Activated naive CD8-positive, alpha-beta T cell (primary cell): ENCODE measurements around the gene RAPGEF5.

Experiments used
- H3K27ac Mint-ChIP-seq: one replicate; pipeline ENCODE4 v1.8.0; 2021; ENCODE audit warnings: mixed read lengths
- H3K27me3 Mint-ChIP-seq: one replicate; pipeline ENCODE4 v1.8.0; 2021; ENCODE audit warnings: mixed read lengths
- H3K36me3 Mint-ChIP-seq: one replicate; pipeline ENCODE4 v1.8.0; 2021; ENCODE audit warnings: mixed read lengths
- H3K4me1 Mint-ChIP-seq: one replicate; pipeline ENCODE4 v1.8.0; 2021; ENCODE audit warnings: low read depth, mixed read lengths
- H3K4me3 Mint-ChIP-seq: one replicate; pipeline ENCODE4 v1.8.0; 2021; ENCODE audit warnings: mild to moderate bottlenecking, mixed read lengths
- H3K9me3 Mint-ChIP-seq: one replicate; pipeline ENCODE4 v1.8.0; 2021; ENCODE audit warnings: low read depth, mixed read lengths

The RAPGEF5 gene

DNA sequence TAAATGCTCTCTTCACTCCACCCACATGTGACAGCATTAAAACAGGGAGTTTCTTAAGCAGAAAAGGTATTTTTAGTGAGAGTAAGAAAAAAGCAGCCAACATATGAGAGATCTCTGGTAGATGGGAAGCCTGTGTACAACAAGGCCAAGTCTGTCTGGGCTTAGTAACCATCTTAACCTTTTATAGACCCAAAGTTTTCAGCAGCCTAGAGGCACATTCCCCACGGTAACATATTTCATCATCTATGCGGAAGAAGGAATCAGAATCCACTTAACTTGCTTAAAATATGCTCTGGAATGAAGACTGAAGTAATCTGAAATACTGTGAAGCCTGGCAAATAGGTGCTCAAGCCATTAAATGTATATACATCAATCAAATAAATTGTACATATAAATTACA is 127.8 kb downstream of the RAPGEF5 start:
- H3K27me3 Mint-ChIP-seq = peaks cover 3% of the 10 kb centered on the region
- no peaks in the 10 kb centered on the region for H3K36me3 Mint-ChIP-seq
- no peak overlapping the region for H3K4me3 Mint-ChIP-seq
- H3K4me1 Mint-ChIP-seq = no peaks in the 10 kb centered on the region
- no peak overlapping the region for H3K27ac Mint-ChIP-seq
- no peaks in the 10 kb centered on the region for H3K9me3 Mint-ChIP-seq

DNA sequence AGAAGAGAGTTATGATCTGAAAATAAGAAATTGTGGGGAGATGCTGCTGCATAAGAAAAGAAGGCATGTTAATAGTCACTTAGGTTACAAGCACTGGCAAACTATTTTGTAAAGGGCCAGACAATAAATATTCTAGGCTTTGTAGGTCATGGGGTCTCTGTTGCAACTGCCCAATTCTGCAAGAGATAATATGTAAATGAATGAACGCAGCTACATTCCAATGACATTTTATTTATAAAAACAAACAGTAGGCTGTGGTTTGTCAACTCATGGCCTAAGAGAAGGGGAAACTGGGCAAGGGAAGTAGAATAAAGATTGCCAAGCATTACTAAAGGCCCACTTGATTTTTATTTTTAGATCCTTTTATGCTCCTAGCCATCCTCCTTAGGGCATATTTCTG is 133.1 kb downstream of the RAPGEF5 start:
- H3K36me3 Mint-ChIP-seq = no peaks in the 10 kb centered on the region
- H3K4me3 Mint-ChIP-seq = no peak overlapping the region
- peaks cover 5% of the 10 kb centered on the region for H3K9me3 Mint-ChIP-seq
- H3K27ac Mint-ChIP-seq = no peak overlapping the region
- no peaks in the 10 kb centered on the region for H3K27me3 Mint-ChIP-seq
- H3K4me1 Mint-ChIP-seq = no peaks in the 10 kb centered on the region

DNA sequence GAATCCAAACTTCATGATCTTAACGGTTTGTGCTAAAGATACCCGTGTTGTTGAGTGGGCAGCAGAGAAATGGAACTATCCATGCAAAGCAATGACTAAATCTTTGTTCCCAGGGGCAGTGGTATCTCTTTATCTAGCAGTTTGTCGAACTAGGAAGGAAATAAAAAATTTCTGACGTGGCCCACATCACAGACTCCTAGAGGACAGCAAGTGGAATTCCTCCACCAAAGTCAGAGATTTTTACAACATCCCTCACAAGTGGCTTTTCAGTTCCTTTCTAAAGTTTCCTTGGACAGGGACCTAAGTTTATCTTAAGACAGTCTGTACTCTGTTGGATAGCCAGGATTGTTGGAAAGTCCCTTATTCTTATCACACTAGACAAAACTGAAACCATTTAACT is 136.0 kb downstream of the RAPGEF5 start:
- Mint-ChIP-seq H3K27me3 (peaks cover 4% of the 10 kb centered on the region), H3K4me1 (no peaks in the 10 kb centered on the region), H3K36me3 (no peaks in the 10 kb centered on the region), H3K9me3 (peaks cover 5% of the 10 kb centered on the region), H3K27ac (no peak overlapping the region), H3K4me3 (no peak overlapping the region)

GRCh38 chr7:22219739-22220493 is 137.0 kb downstream of the RAPGEF5 start:
- Mint-ChIP-seq H3K27me3 (peaks cover 5% of the 10 kb centered on the region), H3K27ac (no peak overlapping the region), H3K4me3 (no peak overlapping the region), H3K9me3 (peaks cover 5% of the 10 kb centered on the region), H3K4me1 (no peaks in the 10 kb centered on the region), H3K36me3 (no peaks in the 10 kb centered on the region)

DNA sequence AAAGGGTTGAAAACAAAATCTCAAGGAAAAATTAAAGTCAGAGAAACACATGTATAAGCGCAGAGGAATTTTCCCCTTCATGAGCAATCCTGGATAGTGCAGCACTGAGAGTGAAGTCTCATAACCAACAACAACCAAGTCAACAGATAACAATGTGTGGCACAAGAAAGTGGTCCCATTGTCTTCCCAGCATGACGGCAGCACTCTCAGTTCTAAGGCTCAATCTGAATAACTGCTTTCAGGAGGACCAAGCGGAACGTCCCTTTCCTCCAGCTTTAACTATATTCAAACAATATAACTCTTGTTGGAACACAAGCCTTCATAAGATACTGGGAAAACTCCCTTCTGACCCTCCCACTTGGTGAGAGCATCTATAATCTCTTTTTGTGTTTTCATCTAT is 137.9 kb downstream of the RAPGEF5 start:
- Mint-ChIP-seq H3K36me3 (no peaks in the 10 kb centered on the region), H3K4me1 (no peaks in the 10 kb centered on the region), H3K4me3 (no peak overlapping the region), H3K9me3 (peaks cover 5% of the 10 kb centered on the region), H3K27ac (no peak overlapping the region), H3K27me3 (peaks cover 5% of the 10 kb centered on the region)

DNA sequence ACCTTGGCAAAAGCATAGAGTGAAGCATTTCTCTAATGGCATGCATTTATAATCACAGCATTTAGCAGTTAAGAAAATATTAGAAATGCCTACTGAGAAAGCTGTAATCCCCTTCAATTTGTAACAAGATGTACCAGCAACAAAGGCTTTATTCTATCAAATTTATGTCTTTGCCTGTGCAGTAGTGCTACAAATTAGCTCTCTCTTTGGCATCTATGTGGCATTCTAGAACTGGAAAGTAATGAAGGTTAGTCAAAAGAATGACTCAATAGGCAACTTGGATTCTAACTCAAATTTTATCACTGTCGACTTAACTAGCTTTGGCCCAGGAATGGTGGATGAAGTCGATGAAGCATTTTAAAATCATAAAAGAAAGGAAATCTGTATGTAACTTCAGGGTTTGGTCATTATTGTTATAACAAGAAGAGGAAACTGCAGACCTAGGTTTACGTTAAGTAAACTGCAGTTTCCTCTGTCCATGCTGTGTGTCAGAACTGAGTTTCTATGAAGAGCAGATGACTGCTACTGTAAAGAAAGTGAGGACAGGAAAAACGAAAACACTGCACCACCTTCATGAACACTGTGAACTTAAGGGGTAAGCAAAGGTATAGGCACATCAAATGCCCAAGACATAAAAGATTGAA is 140.0 kb downstream of the RAPGEF5 start:
- H3K4me3 Mint-ChIP-seq = no peak overlapping the region
- H3K27ac Mint-ChIP-seq = no peak overlapping the region
- H3K27me3 Mint-ChIP-seq = peaks cover 9% of the 10 kb centered on the region
- peaks cover 5% of the 10 kb centered on the region for H3K9me3 Mint-ChIP-seq
- no peaks in the 10 kb centered on the region for H3K4me1 Mint-ChIP-seq
- no peaks in the 10 kb centered on the region for H3K36me3 Mint-ChIP-seq

GRCh38 chr7:22216309-22216708 is 140.6 kb downstream of the RAPGEF5 start:
- H3K27ac Mint-ChIP-seq = no peak overlapping the region
- no peaks in the 10 kb centered on the region for H3K36me3 Mint-ChIP-seq
- no peak overlapping the region for H3K4me3 Mint-ChIP-seq
- no peaks in the 10 kb centered on the region for H3K9me3 Mint-ChIP-seq
- no peaks in the 10 kb centered on the region for H3K4me1 Mint-ChIP-seq
- peaks cover 9% of the 10 kb centered on the region for H3K27me3 Mint-ChIP-seq

DNA sequence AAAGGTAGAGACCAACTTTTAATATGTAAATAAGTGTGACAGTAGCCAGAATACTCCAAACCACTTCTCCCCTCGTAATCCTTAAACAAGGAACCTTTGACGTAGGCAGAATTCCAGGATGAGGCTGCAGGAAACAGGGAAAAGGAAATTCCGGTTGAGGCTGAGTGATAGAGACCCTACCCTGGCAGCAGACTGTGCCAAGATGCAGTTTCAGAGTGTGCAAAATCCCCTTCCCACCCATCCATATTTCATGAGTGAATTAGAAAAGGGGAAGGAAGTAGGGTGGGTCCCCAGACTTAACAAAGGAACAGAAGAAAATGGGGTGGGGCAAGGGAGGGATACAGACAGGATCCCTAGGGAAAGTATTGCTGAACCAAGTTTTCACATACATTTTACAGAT is 143.0 kb downstream of the RAPGEF5 start:
- Mint-ChIP-seq H3K4me3 (no peak overlapping the region), H3K4me1 (no peaks in the 10 kb centered on the region), H3K36me3 (no peaks in the 10 kb centered on the region), H3K9me3 (no peaks in the 10 kb centered on the region), H3K27me3 (peaks cover 9% of the 10 kb centered on the region), H3K27ac (no peak overlapping the region)

DNA sequence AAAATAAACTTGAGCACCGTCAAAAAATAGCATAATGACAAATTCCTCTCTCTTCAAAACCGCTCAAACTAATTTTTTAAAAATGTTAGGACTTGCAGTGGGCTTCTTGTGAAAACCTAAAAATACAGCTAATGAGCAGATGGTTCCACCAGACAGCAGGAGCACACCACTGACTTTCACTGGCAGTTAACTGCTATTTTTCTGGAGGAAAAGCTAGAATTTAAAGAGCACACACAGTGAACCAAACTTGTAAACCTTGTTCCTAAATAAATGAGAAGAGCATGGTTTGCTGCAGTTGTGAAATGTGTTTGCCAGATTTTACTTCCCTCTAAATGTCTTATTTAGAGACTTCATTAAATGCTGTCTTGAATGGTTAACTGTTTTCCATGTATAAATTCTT is 143.9 kb downstream of the RAPGEF5 start:
- no peaks in the 10 kb centered on the region for H3K9me3 Mint-ChIP-seq
- H3K4me3 Mint-ChIP-seq = no peak overlapping the region
- no peaks in the 10 kb centered on the region for H3K4me1 Mint-ChIP-seq
- peaks cover 9% of the 10 kb centered on the region for H3K27me3 Mint-ChIP-seq
- H3K36me3 Mint-ChIP-seq = no peaks in the 10 kb centered on the region
- H3K27ac Mint-ChIP-seq = no peak overlapping the region

DNA sequence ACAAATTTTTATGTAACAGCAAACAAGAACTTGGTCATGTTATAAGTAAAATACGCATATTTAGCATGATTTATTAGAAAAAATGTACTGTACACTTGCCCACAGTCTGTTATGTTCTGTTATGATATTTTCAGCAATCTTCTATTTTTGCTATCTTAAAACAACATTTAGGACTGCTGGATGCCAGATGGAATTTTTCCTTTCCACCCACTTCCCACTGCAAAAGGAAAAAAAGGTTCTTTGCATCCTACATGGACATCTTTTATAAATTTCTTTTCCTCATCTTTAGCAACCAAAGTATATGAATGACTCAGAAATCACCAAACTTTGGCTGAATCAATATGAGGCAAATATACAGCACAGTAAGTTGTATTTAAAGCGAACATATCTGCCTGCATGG is 146.0 kb downstream of the RAPGEF5 start:
- Mint-ChIP-seq H3K9me3 (no peaks in the 10 kb centered on the region), H3K27me3 (peaks cover 4% of the 10 kb centered on the region), H3K4me1 (no peaks in the 10 kb centered on the region), H3K4me3 (no peak overlapping the region), H3K36me3 (no peaks in the 10 kb centered on the region), H3K27ac (no peak overlapping the region)

DNA sequence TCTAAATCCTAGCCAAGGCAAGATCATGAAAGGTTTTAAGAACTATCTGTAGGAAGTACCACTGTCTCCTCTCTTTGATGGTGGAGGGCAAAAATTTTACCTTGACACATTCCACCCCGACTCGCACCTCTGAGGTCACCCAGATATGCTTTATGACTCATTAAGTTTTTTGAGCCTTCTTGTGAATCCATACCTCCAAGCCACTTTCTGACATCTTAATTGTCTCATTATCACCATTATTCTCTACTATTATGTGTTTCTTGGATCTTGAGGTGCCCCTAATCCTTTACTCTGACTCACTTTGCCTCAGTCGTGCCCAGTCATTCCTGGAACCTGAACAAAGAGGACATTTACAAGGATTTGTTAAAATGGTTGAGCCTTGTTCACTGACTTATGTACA is 146.6 kb downstream of the RAPGEF5 start:
- H3K4me3 Mint-ChIP-seq = no peak overlapping the region
- no peak overlapping the region for H3K27ac Mint-ChIP-seq
- H3K4me1 Mint-ChIP-seq = no peaks in the 10 kb centered on the region
- H3K27me3 Mint-ChIP-seq = peaks cover 3% of the 10 kb centered on the region
- H3K9me3 Mint-ChIP-seq = no peaks in the 10 kb centered on the region
- H3K36me3 Mint-ChIP-seq = no peaks in the 10 kb centered on the region

GRCh38 chr7:22208799-22209198 is 148.2 kb downstream of the RAPGEF5 start:
- H3K36me3 Mint-ChIP-seq = no peaks in the 10 kb centered on the region
- no peak overlapping the region for H3K27ac Mint-ChIP-seq
- no peaks in the 10 kb centered on the region for H3K4me1 Mint-ChIP-seq
- no peak overlapping the region for H3K4me3 Mint-ChIP-seq
- H3K9me3 Mint-ChIP-seq = no peaks in the 10 kb centered on the region
- peaks cover 3% of the 10 kb centered on the region for H3K27me3 Mint-ChIP-seq

DNA sequence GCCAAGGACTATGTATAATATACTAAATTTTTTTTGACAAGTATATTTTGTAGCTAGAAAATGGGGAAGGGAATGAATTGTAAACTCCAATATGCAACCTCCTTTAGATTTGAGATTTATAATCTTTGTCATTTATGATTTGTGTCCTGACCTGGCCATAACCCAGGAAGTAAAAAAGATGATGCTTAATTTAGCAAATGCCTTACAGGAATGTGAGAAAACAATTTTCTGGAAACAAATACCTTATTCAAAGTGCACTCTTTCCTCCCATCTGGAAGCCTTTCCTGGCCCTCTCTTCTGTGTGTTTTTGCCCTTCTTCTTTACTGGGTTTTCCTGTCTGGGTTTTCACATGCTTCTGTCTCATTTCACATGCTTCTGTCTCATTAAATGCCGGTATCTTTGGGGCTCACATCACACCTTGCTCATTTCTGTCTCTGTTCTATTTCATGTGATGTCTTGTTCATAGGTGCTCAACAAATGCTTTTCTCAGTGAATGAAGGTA is 149.2 kb downstream of the RAPGEF5 start:
- peaks cover 3% of the 10 kb centered on the region for H3K27me3 Mint-ChIP-seq
- no peaks in the 10 kb centered on the region for H3K4me1 Mint-ChIP-seq
- no peaks in the 10 kb centered on the region for H3K9me3 Mint-ChIP-seq
- no peak overlapping the region for H3K4me3 Mint-ChIP-seq
- H3K27ac Mint-ChIP-seq = no peak overlapping the region
- no peaks in the 10 kb centered on the region for H3K36me3 Mint-ChIP-seq

DNA sequence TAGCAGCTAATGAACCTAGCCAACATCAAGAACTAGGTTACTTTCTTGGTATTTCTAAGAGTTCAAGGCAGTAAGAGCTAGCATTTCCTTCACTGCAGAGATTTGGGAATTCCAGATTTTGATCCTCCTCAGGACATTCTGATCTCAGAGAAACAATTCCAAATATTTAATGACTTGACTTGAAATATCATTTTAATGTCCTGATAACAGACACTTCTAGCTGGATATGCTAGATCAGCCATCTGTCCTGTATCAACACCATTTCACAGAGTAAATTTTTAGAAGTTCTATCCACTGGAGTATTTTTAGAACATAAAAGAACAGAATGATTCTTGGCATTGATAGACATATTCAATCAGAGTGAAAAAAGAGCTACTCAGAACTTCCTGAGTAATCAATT is 151.3 kb downstream of the RAPGEF5 start:
- Mint-ChIP-seq H3K9me3 (no peaks in the 10 kb centered on the region), H3K27me3 (no peaks in the 10 kb centered on the region), H3K4me3 (no peak overlapping the region), H3K36me3 (no peaks in the 10 kb centered on the region), H3K27ac (no peak overlapping the region), H3K4me1 (no peaks in the 10 kb centered on the region)

DNA sequence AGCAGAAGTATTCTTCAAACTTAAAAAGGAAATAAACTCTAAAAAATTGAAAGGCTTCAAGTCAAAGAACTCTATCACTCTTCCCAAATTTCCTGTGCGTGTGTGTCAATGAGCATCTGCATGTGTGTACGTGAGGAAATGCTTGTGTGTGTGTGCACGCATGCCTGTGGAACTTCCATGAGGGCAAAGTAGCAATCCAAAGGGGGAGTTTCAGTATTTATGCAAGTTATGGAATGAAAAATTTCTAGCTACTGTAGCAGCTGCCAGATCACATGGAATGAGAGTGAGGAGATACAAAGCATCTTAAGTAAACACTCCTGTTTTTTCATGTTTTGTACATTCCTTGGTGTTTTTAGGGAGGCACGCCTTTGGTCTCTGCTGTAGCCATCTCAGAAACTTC is 152.6 kb downstream of the RAPGEF5 start:
- Mint-ChIP-seq H3K27me3 (no peaks in the 10 kb centered on the region), H3K9me3 (no peaks in the 10 kb centered on the region), H3K36me3 (no peaks in the 10 kb centered on the region), H3K4me1 (no peaks in the 10 kb centered on the region), H3K27ac (no peak overlapping the region), H3K4me3 (no peak overlapping the region)

GRCh38 chr7:22202141-22202540 is 154.8 kb downstream of the RAPGEF5 start:
- H3K27ac Mint-ChIP-seq = no peak overlapping the region
- no peak overlapping the region for H3K4me3 Mint-ChIP-seq
- H3K4me1 Mint-ChIP-seq = no peaks in the 10 kb centered on the region
- H3K36me3 Mint-ChIP-seq = no peaks in the 10 kb centered on the region
- no peaks in the 10 kb centered on the region for H3K9me3 Mint-ChIP-seq
- H3K27me3 Mint-ChIP-seq = no peaks in the 10 kb centered on the region
